GM19452 (cell line): ENCODE data around the gene SEL1L3.

Experiments used
- ATAC-seq: cut with Tn5 transposase; IDR thresholded peaks from one replicate; pipeline ENCODE4 v1.9.1; 2021; ENCODE audit not compliant: unreplicated experiment

The SEL1L3 gene

DNA sequence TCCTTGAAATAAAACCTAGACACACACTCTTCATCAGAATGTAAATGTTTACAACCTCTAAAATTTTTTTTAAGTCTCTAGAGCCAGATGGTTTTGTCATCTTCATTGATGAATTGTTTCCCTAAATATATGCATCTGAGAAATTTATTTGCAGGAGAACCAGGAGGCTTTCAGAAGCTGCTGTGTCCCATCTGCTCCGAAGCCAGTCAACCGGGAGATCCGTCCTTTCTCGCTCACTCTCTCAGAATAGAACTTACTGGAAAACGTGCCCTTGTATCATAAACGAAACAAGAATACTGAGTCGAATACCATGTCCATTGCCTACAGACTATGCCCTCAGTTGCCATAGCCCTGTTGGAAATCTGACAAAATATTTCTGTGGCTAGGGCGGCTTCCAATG lies 103.7 kb downstream of the SEL1L3 start:
- no peak for ATAC-seq

- no peak for ATAC-seq
Measured at GRCh38 chr4:25757452-25757851, 105.3 kb downstream of the SEL1L3 start.

DNA sequence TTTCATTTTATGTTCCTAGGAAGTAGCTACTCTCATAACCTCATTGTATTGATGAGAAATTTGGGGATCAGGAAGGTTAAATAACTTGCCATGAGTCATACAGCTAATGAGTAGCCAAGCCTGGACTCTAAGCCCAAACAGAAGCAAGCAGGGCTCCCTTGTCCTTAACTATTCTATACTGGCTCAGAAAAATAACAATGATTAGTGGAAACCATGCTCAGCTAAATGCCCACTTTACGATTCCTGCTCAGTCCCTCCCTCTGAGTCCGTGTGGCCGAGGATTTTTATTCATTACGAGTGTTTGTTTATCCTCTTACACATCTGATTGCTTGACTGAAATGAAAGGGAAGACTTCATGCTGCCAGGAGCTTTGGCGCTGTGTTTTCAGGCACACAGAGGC lies 106.3 kb downstream of the SEL1L3 start:
- no peak for ATAC-seq

- ATAC-seq = no peak
Measured at GRCh38 chr4:25755911-25756310, 106.9 kb downstream of the SEL1L3 start.

DNA sequence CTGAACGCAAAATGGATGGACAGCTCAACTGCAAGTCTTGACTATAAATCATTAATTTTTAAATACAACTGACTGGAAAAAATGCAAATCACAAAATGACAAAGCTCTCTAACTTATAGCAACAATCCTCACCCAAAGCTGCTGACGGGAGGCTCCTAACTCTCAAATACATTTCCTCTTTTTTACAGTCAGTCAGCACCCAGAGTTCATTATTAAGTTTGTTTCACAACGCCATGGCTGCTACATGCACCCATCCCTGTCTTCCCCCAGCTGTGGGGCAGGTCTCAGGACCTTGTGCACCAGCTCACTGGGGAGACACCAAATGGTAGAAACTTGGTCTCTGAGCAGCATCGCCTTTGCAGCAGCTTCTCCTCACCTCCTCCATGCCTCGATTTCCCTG lies 109.5 kb downstream of the SEL1L3 start:
- ATAC-seq = no peak

- no peak for ATAC-seq
Measured at GRCh38 chr4:25750874-25751273, 111.9 kb downstream of the SEL1L3 start.

GRCh38 chr4:25749150-25749794 lies 113.5 kb downstream of the SEL1L3 start:
- ATAC-seq = no peak

DNA sequence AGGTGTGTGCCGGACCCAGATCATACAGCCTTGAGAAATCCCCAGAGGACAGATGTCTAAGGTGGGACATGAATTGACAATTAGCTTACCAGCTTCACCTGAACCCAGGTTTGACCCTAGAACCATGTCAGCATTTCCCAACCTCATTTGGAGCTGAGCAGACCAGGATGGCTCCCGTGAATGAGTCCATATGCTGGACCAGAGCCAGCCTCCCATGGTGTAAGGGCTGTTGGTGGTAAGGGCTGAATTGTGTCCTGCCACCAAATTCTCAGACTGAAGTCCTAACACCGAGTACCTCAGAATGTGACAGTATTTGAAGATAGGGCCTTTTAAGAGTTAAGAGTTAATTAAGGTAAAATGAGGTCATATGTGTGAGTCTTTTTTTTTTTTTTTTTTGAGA lies 118.8 kb downstream of the SEL1L3 start:
- no peak for ATAC-seq

GRCh38 chr4:25729564-25729963 lies 133.2 kb downstream of the SEL1L3 start:
- ATAC-seq = no peak

DNA sequence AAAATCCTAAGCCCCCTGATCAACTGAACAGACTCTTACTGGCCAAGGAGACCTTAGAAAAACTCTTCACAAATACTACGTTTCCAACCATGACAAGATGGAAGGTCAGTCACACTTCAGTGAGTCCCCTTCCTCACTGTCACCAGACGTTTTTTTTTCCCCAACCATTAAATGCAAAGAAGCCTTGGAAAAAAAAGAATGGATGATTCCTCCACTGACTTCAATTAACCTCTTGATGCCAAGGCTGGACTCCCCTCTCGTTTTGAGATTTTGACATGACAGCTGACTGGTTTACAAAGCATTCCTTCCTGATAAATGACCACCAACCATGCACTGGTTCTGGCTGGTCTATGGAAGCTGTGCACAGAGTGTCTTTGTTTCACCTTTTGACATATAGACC lies 133.9 kb downstream of the SEL1L3 start:
- ATAC-seq = no peak

- peak; percentile 61 for ATAC-seq
Measured at GRCh38 chr4:25727711-25728493, 134.9 kb downstream of the SEL1L3 start.

GRCh38 chr4:25725870-25726269 lies 136.9 kb downstream of the SEL1L3 start:
- no peak for ATAC-seq

GRCh38 chr4:25723409-25723808 lies 139.4 kb downstream of the SEL1L3 start:
- ATAC-seq = no peak

DNA sequence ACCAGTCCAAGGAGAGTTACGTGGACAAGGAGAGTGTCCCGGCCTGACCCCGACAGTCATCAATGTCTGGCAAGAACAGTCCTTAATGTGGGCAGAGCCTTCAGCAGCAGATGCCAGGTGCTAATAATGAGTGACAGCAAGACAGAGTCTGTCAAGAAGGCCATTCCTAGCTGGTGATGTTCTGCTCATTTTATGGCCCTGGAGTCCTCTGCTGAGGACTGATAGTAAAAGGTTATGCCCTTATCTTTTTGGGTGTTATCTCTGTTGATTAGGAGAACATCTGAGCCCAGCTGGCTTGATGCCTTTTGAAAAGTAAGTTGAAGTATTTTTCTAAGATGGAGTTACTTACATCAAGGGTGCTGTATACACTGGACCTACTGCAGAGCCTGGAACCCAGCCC lies 139.8 kb downstream of the SEL1L3 start:
- ATAC-seq = no peak

DNA sequence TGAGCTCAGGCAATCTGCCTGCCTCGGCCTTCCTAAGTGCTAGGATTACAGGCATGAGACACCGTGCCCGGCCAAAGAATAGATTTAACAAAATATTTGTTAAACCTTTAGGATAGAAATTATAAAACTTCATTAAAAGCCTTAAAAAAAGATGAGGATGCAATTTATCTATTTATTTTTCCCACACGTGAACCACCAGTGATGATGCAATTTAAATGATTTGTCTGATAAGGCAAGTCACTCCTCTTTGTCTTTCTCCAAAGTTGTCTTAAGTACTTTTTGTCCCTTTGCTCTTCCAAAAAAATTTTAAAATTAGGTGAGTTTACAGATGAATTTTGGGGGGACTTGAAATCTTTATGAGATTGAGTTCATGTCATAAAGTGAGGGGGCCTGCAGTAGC lies 149.0 kb downstream of the SEL1L3 start:
- ATAC-seq = no peak

- ATAC-seq = no peak
Measured at GRCh38 chr4:25712611-25713010, 150.2 kb downstream of the SEL1L3 start.

DNA sequence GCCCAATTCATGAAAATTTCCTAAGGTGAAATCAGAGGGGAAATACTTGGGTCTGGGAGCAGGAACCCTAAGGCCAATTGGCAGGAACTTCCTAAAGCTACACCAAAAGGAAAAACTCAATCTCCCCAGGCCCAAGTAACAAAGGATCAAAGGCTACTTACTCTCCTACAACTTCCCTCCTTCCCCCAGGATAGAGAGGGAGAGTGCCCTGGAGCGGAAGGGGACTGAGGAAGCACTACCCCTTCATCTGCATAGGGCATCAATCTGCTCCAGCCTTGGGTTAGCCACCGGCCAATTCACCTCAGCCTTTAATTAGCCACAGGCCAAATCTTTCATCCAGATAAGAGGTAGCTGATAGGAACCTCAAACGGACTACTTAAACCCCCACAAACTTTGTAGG lies 152.2 kb downstream of the SEL1L3 start:
- ATAC-seq = no peak

DNA sequence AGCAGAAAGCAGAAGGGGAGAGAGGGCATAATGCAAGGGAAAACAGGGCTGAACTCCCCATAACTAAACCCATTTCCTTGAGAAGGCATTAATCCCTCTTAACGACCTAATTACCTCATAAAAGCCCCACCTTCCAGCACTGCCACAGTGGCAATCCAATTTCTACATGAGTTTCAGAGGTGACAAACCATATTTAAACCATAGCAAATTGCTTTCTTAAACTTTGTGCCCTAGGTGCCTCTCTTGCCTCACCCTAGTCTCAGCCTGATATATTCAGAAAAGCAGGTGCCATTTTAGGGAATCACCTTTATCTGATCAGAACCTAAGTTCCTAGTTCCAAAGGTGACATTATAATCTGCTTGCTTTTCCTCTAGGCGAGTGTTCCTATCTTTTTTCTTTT lies 158.3 kb downstream of the SEL1L3 start:
- no peak for ATAC-seq

DNA sequence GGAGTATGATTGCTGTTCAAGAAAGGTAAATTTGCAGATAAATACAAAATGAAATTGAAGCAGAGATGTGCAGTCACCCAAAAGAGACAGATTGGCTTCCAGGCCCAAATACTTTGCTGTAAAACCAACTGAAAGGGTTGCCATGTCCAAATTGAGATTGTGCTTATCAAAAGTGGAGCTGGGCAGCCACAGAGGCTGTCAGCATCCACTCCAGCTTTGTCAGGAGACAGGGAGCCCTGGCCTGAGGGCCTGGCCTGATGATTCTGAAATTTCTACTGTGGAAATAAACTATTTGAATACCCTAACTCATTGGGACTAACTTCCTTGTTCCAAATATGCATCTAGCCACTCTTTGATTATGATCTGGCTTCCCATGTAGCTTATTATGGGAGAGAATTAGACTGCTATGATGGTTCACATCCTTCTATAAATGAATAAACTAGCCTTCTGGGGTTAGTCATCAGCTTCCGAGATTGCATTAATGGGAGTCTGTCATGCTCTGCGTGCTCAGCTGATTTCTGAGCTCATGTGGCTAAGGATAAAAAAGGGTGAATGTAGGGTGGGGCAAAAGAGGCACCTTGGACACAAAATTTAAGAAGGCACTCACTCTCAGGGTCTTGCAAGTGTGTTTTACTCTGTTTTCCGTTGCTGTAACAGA lies 158.9 kb downstream of the SEL1L3 start:
- no peak for ATAC-seq

DNA sequence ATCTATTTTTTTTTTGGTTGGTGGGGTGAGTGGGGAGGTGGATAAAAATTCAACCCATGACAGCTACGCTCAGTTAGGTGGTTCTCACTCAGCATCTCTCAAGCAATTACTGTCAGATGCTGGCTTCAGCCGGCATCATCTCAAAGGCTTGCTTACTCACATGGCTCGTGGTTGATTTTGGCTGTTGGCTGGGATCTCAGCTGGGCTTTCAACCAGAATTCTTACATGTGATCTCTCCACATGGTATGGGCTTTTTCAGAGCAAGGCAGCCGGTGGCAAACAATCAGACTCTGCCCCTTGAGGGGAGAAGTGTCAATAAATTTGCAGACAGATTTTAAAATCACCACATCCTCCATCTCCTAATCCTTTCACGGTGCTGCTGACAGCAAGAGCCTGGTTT lies 159.9 kb downstream of the SEL1L3 start:
- no peak for ATAC-seq

- no peak for ATAC-seq
Measured at GRCh38 chr4:25700661-25701060, 162.1 kb downstream of the SEL1L3 start.

- no peak for ATAC-seq
Measured at GRCh38 chr4:25697516-25697915, 165.3 kb downstream of the SEL1L3 start.
